Endothelial cell of umbilical vein (primary cell): ENCODE data around the gene WDR82. TPM values are rescaled to one million over a fixed set of nuclear protein-coding genes. Genes with fewer than 3 reads are reported as not detected.

Experiments
- BruUV-seq: library from RNA; stranded (reverse); fragments of 400-500 nt; replicated peaks from 2 replicates; lab custom pipeline; 2021; lab: Mats Ljungman, UMichigan
- CTCF ChIA-PET: fragments of 300-600, 350-600 bp; sonication (Branson Sonifier 250); formaldehyde crosslinking; loops from one replicate; lab custom pipeline; 2021; ENCODE audit warnings: antibody characterized with exemption, inconsistent platforms; lab: Charles Lee
- POLR2A ChIA-PET: fragments of 300-600, 350-600 bp; sonication (Branson Sonifier 250); formaldehyde crosslinking; loops from one replicate; lab custom pipeline; 2021; ENCODE audit warnings: antibody characterized with exemption, inconsistent platforms; lab: Charles Lee
- DNase-seq: peaks from one replicate; pipeline ENCODE4 v3.0.0-alpha.2; 2011; ENCODE audit warnings: low read depth, low spot score
- FAIRE-seq: peaks from 2 replicates; lab custom pipeline; 2011; peaks lifted over from hg19 to GRCh38; lab: Jason Lieb, UNC
- H2AFZ ChIP-seq: 2 replicates; pipeline ENCODE4 v1.6.0; 2012; ENCODE audit warnings: low read depth, low read length, control low read depth, inconsistent platforms
- H3K27ac ChIP-seq: 2 replicates; pipeline ENCODE4 v1.5.1; 2011; ENCODE audit warnings: low read depth, mild to moderate bottlenecking, control low read depth, low read length, moderate library complexity; ENCODE audit not compliant: insufficient read depth
- H3K27me3 ChIP-seq, 2 experiments: 2 replicates each; pipeline versions ENCODE4 v1.6.0 to v1.6.1; 2011; ENCODE audit warnings: low read length in 2 of 2, mixed read lengths in 1 of 2; ENCODE audit not compliant: control insufficient read depth in 2 of 2, insufficient read depth in 2 of 2
- H3K36me3 ChIP-seq, 2 experiments: 2 replicates in 1 of 2; 3 replicates in 1 of 2; pipeline ENCODE4 v1.5.1; 2011; ENCODE audit warnings: low read length in 2 of 2, mild to moderate bottlenecking in 1 of 2, moderate library complexity in 1 of 2; ENCODE audit not compliant: control insufficient read depth in 2 of 2, insufficient read depth in 2 of 2; ENCODE audit errors: extremely low read depth in 1 of 2
- H3K4me1 ChIP-seq: 3 replicates; pipeline ENCODE4 v1.5.1; 2011; ENCODE audit warnings: mild to moderate bottlenecking, low read length; ENCODE audit not compliant: control insufficient read depth, insufficient read depth; ENCODE audit errors: extremely low read depth
- H3K4me2 ChIP-seq: 2 replicates; pipeline ENCODE4 v1.6.1; 2011; ENCODE audit warnings: low read length, control low read depth, mixed read lengths; ENCODE audit not compliant: insufficient read depth
- H3K4me3 ChIP-seq, 3 experiments: fragments of 200-600 bp in 1 of 3; sonication (generic), shearing (Covaris generic) in 1 of 3; replicated peaks in 1 of 3; 2 replicates each; pipeline ENCODE4 v1.5.1; 2011 to 2016; ENCODE audit warnings: control low read depth in 3 of 3, low read length in 3 of 3, mild to moderate bottlenecking in 2 of 3, inconsistent platforms in 1 of 3, low read depth in 1 of 3, moderate library complexity in 1 of 3; ENCODE audit not compliant: insufficient read depth in 1 of 3
- H3K79me2 ChIP-seq: 2 replicates; pipeline ENCODE4 v1.6.0; 2012; ENCODE audit warnings: low read length, inconsistent platforms; ENCODE audit not compliant: control insufficient read depth, insufficient read depth
- H3K9ac ChIP-seq: replicated peaks from 2 replicates; pipeline ENCODE3; 2011; ENCODE audit warnings: low read length, control low read depth; ENCODE audit not compliant: insufficient read depth; ENCODE audit errors: extremely low read depth
- H3K9me1 ChIP-seq: replicated peaks from 3 replicates; pipeline ENCODE4 v1.6.0; 2011; ENCODE audit warnings: mild to moderate bottlenecking, low read length; ENCODE audit not compliant: control insufficient read depth, insufficient read depth; ENCODE audit errors: extremely low read depth
- H3K9me3 ChIP-seq: replicated peaks from 2 replicates; pipeline ENCODE4 v1.5.1; 2012; ENCODE audit warnings: low read length, inconsistent platforms; ENCODE audit not compliant: control insufficient read depth, insufficient read depth
- H4K20me1 ChIP-seq: replicated peaks from 2 replicates; pipeline ENCODE3; 2011; ENCODE audit warnings: mild to moderate bottlenecking, low read length; ENCODE audit not compliant: control insufficient read depth, insufficient read depth; ENCODE audit errors: extremely low read depth
- CTCF ChIP-seq, 2 donors: IDR thresholded peaks; 1 replicate in 1 of 2; 2 replicates in 1 of 2; pipeline ENCODE4 v1.5.1; 2011; ENCODE audit warnings: low read length in 2 of 2, mild to moderate bottlenecking in 2 of 2, moderate library complexity in 2 of 2, control low read depth in 1 of 2, inconsistent platforms in 1 of 2, low read depth in 1 of 2; ENCODE audit not compliant: insufficient read depth in 1 of 2; ENCODE audit errors: extremely low read depth in 1 of 2
- EZH2 ChIP-seq: IDR thresholded peaks from 2 replicates; pipeline ENCODE4 v1.6.1; 2012; ENCODE audit warnings: borderline replicate concordance, low read depth, mild to moderate bottlenecking, moderate library complexity, low read length, inconsistent platforms; ENCODE audit not compliant: severe bottlenecking
- FOS ChIP-seq: IDR thresholded peaks from 2 replicates; pipeline ENCODE4 v1.6.1; 2011; ENCODE audit warnings: mild to moderate bottlenecking, low read length, moderate library complexity, borderline replicate concordance; ENCODE audit not compliant: insufficient read depth
- GATA2 ChIP-seq: IDR thresholded peaks from 2 replicates; pipeline ENCODE4 v1.7.0; 2011; ENCODE audit warnings: low read depth, mild to moderate bottlenecking, moderate library complexity, mixed read lengths, low read length; ENCODE audit not compliant: insufficient read length, insufficient read depth
- JUN ChIP-seq: IDR thresholded peaks from 2 replicates; pipeline ENCODE4 v1.6.1; 2011; ENCODE audit warnings: borderline replicate concordance, low read depth; ENCODE audit not compliant: insufficient read length, insufficient read depth
- MAX ChIP-seq: IDR thresholded peaks from 2 replicates; pipeline ENCODE4 v1.6.1; 2011; ENCODE audit not compliant: insufficient read depth, insufficient read length
- MYC ChIP-seq: IDR thresholded peaks from one replicate; pipeline ENCODE4 v1.6.1; 2011; ENCODE audit warnings: mild to moderate bottlenecking, low read depth, low read length
- POLR2A ChIP-seq: IDR thresholded peaks from 2 replicates; pipeline ENCODE4 v1.6.1; 2012; ENCODE audit warnings: low read depth, mild to moderate bottlenecking, control low read depth, low read length
- POLR2AphosphoS5 ChIP-seq: IDR thresholded peaks from 2 replicates; pipeline ENCODE4 v1.6.1; 2012; ENCODE audit warnings: low read depth, mild to moderate bottlenecking, control low read depth, low read length, moderate library complexity; ENCODE audit not compliant: insufficient read depth
- dilution Hi-C: fragments of 300-500 bp; cut with MboI; formaldehyde crosslinking; loops from one replicate; pipeline ENCODE4 v1.15.0; 2019; ENCODE audit warnings: low sequenced_read_pairs; ENCODE audit not compliant: extremely low pct_ligation_motif_present
- intact Hi-C: fragments of 100-400 bp; cut with micrococcal nuclease; formaldehyde crosslinking; loops from one replicate; pipeline ENCODE4 v1.10.0; 2022
- polyA plus RNA-seq, 4 experiments: library from polyadenylated mRNA; depleted of rRNA in 3 of 4; stranded (reverse) in 3 of 4; unstranded in 1 of 4; fragments of >200 nt; gene quantifications; 2 replicates each; pipeline versions ENCODE4 v1.2.1 to v1.2.3, GENCODE V29; 2011 to 2012; ENCODE audit warnings: missing spikeins in 1 of 4
- total RNA-seq: library from RNA; stranded (reverse); gene quantifications from 2 replicates; pipeline ENCODE4 v1.2.3, GENCODE V29; 2021

The WDR82 gene
- total and polyA plus RNA-seq, 2 donors (not counting 3 experiments of a cell fraction or from before 2014, with no cell fraction given), result 39.9 to 71.3 TPM

- Histone ChIP-seq H3K9me3 (no peaks in the 10 kb centered on the region), H3K4me2 (no peak overlapping the region), H3K27ac (no peak overlapping the region), H3K79me2 (no peaks in the 10 kb centered on the region), H3K27me3 (no peaks in the 10 kb centered on the region), H3K9ac (no peak overlapping the region), H3K9me1 (no peaks in the 10 kb centered on the region), H3K4me3 (no peak overlapping the region), H2AFZ (no peak overlapping the region), H3K36me3 (no peaks in the 10 kb centered on the region), H4K20me1 (no peaks in the 10 kb centered on the region), H3K4me1 (no peaks in the 10 kb centered on the region)
- no peak for FAIRE-seq
- no TSS peak for BruUV-seq
- dilution Hi-C loops (no loop called here), intact Hi-C loops (no loop called here)
- ChIA-PET POLR2A (no interaction called here), CTCF (no interaction called here)
- DNase-seq, result no peak
- no peak for TF ChIP-seq POLR2A
- TF ChIP-seq FOS, result no peak
- TF ChIP-seq MYC, result no peak
- no peak for TF ChIP-seq POLR2AphosphoS5
- no peak for TF ChIP-seq EZH2
- no peak for TF ChIP-seq MAX
- no peak for TF ChIP-seq JUN
- no peak for TF ChIP-seq CTCF (IDR thresholded peaks at IDR 0.05; ENCODE audit: extremely low read depth in 1 of 2, insufficient read depth in 1 of 2, low read depth in 1 of 2, low read length in 2 of 2)
- TF ChIP-seq GATA2, result no peak
Observed at GRCh38 chr3:52305926-52306325, 27.5 kb upstream of the WDR82 start.
